Neural cell (in vitro differentiated cells): Measurements from ENCODE around the gene VWA8.

Experiments
- RAD21 ChIP-seq: fragments of 450-650 bp; conservative IDR thresholded peaks from 2 replicates; pipeline ENCODE4 v1.6.1; 2014; ENCODE audit warnings: antibody characterized with exemption, mild to moderate bottlenecking, moderate library complexity
- TF ChIP-seq, protein P1 (sequence below): fragments of 450-650 bp; IDR thresholded peaks from 2 replicates; pipeline ENCODE4 v1.5.1; 2014; ENCODE audit warnings: antibody characterized with exemption, mild to moderate bottlenecking, moderate library complexity; ENCODE audit not compliant: poor library complexity, severe bottlenecking

DNA sequence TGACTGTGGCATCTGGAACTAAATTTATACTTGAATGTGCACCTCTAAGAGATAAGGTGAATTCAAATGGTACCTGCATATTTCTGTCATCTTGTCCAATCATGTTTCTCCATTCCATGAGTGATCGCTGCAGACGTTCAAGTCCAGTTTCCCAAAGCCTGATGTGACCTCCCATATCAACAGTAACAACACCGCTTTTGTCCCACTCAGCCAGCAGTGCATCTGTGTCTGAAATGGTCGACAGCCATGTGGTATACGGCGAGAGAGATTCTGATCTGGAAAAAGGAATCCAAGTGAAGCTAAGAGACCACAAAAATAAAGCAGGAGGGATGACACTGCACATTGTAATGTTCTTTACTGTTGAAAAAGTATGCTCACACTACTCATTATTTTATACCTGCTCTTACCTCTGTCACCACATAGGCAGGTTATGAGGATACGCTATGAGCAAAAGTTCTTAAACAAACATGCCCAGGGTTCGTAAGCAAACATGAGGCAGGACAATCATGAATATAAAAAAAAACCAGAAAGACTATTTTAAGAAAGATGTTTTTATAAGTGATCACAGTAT is 290.0 kb downstream of the VWA8 start:
- TF ChIP-seq, protein P1, sequence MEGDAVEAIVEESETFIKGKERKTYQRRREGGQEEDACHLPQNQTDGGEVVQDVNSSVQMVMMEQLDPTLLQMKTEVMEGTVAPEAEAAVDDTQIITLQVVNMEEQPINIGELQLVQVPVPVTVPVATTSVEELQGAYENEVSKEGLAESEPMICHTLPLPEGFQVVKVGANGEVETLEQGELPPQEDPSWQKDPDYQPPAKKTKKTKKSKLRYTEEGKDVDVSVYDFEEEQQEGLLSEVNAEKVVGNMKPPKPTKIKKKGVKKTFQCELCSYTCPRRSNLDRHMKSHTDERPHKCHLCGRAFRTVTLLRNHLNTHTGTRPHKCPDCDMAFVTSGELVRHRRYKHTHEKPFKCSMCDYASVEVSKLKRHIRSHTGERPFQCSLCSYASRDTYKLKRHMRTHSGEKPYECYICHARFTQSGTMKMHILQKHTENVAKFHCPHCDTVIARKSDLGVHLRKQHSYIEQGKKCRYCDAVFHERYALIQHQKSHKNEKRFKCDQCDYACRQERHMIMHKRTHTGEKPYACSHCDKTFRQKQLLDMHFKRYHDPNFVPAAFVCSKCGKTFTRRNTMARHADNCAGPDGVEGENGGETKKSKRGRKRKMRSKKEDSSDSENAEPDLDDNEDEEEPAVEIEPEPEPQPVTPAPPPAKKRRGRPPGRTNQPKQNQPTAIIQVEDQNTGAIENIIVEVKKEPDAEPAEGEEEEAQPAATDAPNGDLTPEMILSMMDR = no peak
- no peak for TF ChIP-seq RAD21
